ENCODE data around the gene CDKAL1. TPM values are rescaled to one million over a fixed set of nuclear protein-coding genes. Genes with fewer than 3 reads are reported as not detected.

The CDKAL1 gene
- total RNA-seq, 2 donors from 2014 or later: 23.0 to 23.7 TPM

DNA sequence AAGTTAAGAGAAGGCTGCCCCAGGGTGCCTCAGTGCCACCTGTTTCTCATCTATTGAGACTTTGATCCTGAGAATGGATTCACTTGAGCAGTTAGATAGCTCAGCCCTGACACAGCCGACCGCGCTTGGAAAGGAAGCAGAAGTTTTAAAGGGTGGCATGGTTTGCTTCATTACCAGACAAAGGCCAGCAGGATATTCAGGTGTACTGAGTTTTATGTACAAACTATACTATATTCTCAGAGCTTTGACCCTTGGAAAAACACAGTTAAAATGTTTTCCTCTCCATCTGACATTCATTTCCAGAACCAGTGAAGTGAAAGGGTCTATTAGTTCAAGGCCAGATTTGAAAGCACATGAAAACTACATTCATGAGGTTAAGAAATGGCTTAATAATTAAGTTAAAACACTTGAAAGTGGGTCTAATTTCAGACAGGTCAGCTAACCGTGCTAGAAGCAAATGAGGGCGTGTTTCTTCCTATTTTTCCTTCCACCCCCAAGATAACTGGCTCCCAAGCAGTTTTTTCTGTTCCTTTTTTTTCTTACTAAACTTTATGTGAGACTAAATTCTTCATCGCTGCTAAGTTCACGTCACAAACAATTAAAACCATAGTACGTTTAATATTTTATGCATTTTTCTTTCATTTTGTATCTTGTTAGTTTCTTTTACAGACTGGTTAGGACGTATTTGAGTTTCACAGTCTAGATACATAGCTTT lies 674.0 kb downstream of the CDKAL1 start:
- H3K4me1 Mint-ChIP-seq: no peaks in the 10 kb centered on the region
- ATAC-seq: no peak
- no peak overlapping the region for H3K4me3 Mint-ChIP-seq
- no peaks in the 10 kb centered on the region for H3K27me3 Mint-ChIP-seq
- H3K9me3 ChIP-seq (ENCODE audit: control insufficient read depth, low read length, poor library complexity, severe bottlenecking): no peaks in the 10 kb centered on the region
- H3K27ac Mint-ChIP-seq: no peak overlapping the region
- DNase-seq: no peak
- H3K36me3 Mint-ChIP-seq (ENCODE audit: low read depth): peaks cover 8% of the 10 kb centered on the region

DNA sequence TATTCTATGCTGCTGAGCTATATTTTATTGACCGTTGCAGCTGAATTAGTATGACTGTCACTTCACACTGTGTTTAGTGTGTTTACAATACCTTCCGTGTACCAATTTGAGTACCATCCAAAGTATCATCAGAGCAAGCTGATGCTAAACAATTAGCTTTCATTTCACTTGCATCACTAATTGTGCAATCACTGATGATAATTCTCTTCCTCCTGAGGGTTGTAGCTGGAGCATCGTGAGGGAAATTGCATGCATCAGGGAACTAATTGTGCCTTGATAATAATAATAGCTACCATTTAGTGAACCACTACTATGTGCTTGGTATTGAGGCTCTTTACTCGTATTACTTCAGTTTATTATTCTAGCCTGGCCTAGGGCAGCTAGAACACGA lies 674.5 kb downstream of the CDKAL1 start:
- H3K9me3 ChIP-seq (ENCODE audit: control insufficient read depth, low read length, poor library complexity, severe bottlenecking): no peaks in the 10 kb centered on the region
- Mint-ChIP-seq H3K36me3 (ENCODE audit: low read depth) (peaks cover 10% of the 10 kb centered on the region), H3K4me3 (no peak overlapping the region), H3K27me3 (no peaks in the 10 kb centered on the region), H3K4me1 (no peaks in the 10 kb centered on the region), H3K27ac (no peak overlapping the region)
- ATAC-seq (no peak), DNase-seq (no peak)

DNA sequence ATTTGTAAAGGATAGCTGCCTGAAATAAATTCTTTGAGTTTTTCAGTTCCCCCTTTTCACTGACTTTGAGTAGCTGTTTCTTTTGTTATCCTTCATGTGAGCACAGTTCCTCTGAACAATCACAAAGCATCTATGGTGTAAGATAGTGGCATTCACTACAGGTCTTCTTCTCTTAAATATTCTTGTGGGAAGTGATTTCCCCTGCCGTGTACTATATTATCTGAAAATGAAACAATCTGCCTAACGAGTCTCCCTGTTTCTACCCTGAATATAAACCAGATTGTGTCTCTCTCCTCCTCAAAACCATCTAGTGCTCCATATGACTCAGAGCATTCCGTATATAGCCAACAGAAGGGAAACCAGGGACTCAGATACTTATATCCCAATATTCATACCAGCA lies 679.2 kb downstream of the CDKAL1 start:
- no peak for DNase-seq
- Mint-ChIP-seq H3K36me3 (ENCODE audit: low read depth) (peaks cover 10% of the 10 kb centered on the region), H3K4me3 (no peak overlapping the region), H3K27ac (no peak overlapping the region), H3K27me3 (no peaks in the 10 kb centered on the region), H3K4me1 (no peaks in the 10 kb centered on the region)
- no peak for ATAC-seq
- no peaks in the 10 kb centered on the region for H3K9me3 ChIP-seq (ENCODE audit: control insufficient read depth, low read length, poor library complexity, severe bottlenecking)

DNA sequence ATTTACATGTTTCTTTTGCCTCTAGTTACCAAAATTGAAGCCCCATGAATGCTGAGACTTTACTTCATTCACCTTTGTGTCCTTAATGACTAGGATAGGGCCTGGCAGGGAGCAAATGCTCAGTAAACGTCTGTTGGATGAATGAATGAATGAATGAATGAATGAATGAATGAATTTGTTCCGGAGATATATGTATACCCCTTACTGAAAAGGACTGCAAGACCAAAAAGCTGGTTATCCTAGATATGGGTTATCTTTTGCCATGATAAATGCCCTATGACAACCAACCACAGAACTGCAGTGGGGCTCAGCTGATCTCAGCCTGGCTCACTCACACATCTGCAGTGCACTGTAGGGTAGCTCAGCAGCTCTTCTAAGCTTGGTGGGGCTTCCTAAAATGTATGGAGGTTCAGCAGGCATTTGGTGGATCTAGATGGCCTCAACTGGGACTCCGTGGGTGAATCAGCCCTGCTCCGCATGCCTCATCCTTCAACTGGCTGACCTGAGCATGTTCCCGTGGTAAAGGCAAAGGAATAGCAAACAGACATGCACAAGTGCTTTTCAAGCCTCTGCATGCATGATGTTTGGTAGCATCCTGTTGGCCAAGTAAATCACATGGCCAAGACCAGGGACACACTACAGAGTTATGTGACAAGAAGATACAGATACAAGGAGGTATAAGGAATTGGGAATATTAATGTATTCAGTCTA lies 680.6 kb downstream of the CDKAL1 start:
- no peaks in the 10 kb centered on the region for H3K9me3 ChIP-seq (ENCODE audit: control insufficient read depth, low read length, poor library complexity, severe bottlenecking)
- ATAC-seq (no peak), DNase-seq (no peak)
- no peaks in the 10 kb centered on the region for H3K4me1 Mint-ChIP-seq
- H3K27me3 Mint-ChIP-seq: no peaks in the 10 kb centered on the region
- H3K27ac Mint-ChIP-seq: no peak overlapping the region
- no peak overlapping the region for H3K4me3 Mint-ChIP-seq
- H3K36me3 Mint-ChIP-seq (ENCODE audit: low read depth): peaks cover 8% of the 10 kb centered on the region

DNA sequence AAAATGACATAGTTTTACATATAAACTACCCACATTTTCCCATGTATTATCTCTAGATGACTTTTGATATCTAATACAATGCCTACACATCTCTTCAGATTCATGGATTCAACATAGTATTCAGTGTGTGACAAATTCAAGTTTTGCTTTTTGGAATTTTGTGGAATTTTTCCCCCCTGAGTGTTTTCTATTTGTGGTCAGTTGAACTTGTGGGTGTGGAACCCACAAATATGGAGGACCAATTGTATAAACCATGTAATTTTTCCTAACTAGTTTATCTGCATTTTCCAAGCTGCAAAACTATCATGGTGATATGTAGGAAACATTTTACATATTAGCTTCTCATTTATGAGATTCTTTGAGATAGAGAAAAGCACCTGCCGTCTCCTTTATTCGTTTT lies 685.0 kb downstream of the CDKAL1 start:
- Mint-ChIP-seq H3K4me1 (no peaks in the 10 kb centered on the region), H3K36me3 (ENCODE audit: low read depth) (peaks cover 2% of the 10 kb centered on the region), H3K27ac (no peak overlapping the region), H3K4me3 (no peak overlapping the region), H3K27me3 (no peaks in the 10 kb centered on the region)
- DNase-seq (no peak), ATAC-seq (no peak)
- no peaks in the 10 kb centered on the region for H3K9me3 ChIP-seq (ENCODE audit: control insufficient read depth, low read length, poor library complexity, severe bottlenecking)

DNA sequence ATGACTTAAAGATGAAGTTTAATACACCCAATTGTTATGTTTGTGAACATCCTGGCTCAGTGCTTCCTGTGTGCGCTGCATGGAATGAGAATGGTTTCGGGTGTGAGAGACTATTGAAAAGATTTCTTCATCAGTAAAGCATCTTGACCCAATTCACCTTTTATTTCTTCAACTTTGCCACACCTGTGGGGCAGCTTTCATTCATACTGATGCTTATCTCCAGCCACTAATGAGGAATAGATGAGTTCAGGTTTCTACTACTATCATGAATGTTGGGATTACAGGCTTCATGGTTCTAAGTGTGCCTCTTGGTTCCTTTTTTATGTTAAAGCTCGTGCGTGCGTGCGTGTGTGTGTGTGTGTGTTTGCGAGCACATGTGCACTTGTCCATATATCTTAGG lies 685.6 kb downstream of the CDKAL1 start:
- H3K27me3 Mint-ChIP-seq: no peaks in the 10 kb centered on the region
- ATAC-seq (no peak), DNase-seq (no peak)
- no peak overlapping the region for H3K4me3 Mint-ChIP-seq
- no peaks in the 10 kb centered on the region for H3K4me1 Mint-ChIP-seq
- H3K36me3 Mint-ChIP-seq (ENCODE audit: low read depth): peaks cover 2% of the 10 kb centered on the region
- no peak overlapping the region for H3K27ac Mint-ChIP-seq
- no peaks in the 10 kb centered on the region for H3K9me3 ChIP-seq (ENCODE audit: control insufficient read depth, low read length, poor library complexity, severe bottlenecking)

DNA sequence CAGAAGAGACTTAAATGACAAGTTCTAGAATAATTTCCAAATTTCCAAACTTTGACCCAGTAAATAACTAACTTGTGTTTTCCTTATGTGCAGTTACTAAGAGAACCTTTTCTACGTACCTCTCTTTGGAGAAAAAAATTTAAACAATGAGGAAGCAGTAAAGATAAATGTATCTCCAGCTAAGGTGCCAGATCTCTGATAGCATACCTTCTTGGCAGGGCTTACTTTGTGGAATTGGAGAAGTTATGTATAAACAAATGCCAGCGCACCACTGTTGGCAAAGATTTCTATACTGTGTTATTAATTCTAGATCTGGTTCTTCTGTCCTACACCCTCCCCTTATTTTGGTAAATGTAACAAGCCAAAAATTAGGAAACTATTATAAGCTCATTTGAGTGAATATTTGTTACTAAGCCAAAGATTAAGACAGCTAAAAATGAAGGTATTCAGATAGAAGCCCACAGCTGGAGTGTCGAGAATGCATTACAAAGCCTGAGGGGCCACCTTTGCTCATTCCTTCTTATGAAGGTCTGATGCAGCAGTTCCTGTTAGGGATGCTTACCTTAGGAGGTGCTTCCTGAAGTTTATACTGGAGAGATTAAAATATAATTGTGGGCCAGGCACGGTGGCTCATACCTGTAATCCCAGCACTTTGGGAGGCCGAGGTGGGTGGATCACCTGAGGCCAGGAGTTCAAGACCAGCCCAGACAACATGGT lies 686.2 kb downstream of the CDKAL1 start:
- Mint-ChIP-seq H3K36me3 (ENCODE audit: low read depth) (peaks cover 4% of the 10 kb centered on the region), H3K4me3 (no peak overlapping the region), H3K27ac (no peak overlapping the region), H3K4me1 (no peaks in the 10 kb centered on the region), H3K27me3 (no peaks in the 10 kb centered on the region)
- no peak for DNase-seq
- no peak for ATAC-seq
- no peaks in the 10 kb centered on the region for H3K9me3 ChIP-seq (ENCODE audit: control insufficient read depth, low read length, poor library complexity, severe bottlenecking)

DNA sequence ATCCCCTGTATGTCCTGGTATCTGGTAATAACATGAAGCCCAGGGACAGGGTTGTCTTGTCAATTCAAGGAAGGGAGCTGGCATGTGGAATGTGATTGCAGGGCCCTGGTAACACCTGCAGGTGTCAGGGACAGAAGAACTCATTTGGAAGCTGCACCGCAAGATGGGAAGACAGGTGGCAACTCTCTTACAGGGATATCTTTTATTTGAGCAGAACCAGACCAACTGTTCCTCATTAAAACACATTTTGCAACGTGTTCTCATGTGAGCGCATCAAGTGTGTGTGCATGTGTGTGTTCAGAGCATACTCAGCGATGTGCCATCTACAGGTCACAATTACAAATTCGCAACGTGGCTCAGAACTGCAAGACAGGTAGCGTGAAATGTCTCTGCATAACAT lies 688.4 kb downstream of the CDKAL1 start:
- Mint-ChIP-seq H3K27me3 (no peaks in the 10 kb centered on the region), H3K36me3 (ENCODE audit: low read depth) (peaks cover 5% of the 10 kb centered on the region), H3K4me1 (no peaks in the 10 kb centered on the region), H3K4me3 (no peak overlapping the region), H3K27ac (no peak overlapping the region)
- H3K9me3 ChIP-seq (ENCODE audit: control insufficient read depth, low read length, poor library complexity, severe bottlenecking): no peaks in the 10 kb centered on the region
- ATAC-seq: no peak
- no peak for DNase-seq

DNA sequence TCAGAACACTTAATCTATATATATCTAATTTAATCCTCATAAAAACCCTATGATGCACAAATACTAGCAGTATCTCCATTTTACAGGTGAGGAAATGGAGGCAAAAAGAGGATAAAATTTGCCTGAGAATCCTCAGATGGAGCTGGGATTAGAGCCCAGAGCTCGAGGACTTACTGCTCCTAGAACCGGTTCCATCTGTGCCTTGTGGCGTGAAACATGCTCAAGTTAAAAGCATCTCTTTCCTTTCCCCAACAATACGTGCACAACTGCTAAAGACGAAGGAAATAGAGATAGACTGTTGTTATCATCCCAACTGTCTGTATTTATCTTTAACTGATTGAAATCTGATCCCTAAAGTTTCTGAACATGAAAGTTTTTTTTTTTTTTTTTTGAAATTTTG lies 691.7 kb downstream of the CDKAL1 start:
- DNase-seq (no peak), ATAC-seq (no peak)
- Mint-ChIP-seq H3K36me3 (ENCODE audit: low read depth) (peaks cover 6% of the 10 kb centered on the region), H3K4me1 (no peaks in the 10 kb centered on the region), H3K4me3 (no peak overlapping the region), H3K27me3 (no peaks in the 10 kb centered on the region), H3K27ac (no peak overlapping the region)
- H3K9me3 ChIP-seq (ENCODE audit: control insufficient read depth, low read length, poor library complexity, severe bottlenecking): no peaks in the 10 kb centered on the region

DNA sequence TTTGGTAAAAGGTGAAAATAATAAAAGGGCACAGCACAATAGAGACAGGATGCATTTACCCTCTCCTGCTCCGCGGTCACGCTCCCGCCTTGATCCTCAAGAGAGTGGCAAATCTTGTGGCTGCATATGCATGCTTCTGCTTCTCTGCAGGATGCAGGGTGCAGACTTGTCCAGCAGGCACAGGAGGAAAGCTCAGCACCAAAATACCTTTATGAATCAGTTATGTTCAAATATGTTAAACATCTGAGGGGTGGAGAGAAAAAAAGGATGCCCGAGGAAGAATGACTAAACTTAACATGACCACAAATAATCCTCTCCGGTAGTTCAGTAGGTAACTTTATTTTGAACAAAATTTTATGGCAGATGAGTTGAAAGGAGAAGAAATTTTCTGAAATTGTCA lies 693.2 kb downstream of the CDKAL1 start:
- Mint-ChIP-seq H3K36me3 (ENCODE audit: low read depth) (peaks cover 6% of the 10 kb centered on the region), H3K27me3 (no peaks in the 10 kb centered on the region), H3K4me3 (no peak overlapping the region)

DNA sequence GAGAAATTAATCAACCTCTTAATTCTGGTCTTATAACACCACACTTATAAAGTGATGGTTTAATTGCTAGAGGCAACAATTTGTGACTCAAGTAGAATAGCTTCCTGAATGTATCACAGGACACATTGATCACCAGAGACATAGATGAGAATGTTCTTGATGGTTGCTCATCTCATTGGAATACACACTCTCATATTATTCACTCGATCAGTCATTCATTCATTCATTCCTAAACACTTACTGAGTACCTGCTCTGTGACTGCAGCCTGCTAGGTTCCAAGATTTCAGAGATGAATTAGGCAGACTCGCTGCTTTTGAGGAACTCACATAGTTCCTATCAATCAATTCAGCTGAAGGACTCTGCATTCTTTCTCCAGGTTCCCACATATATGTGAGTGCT lies 694.2 kb downstream of the CDKAL1 start:
- DNase-seq: no peak
- H3K4me1 Mint-ChIP-seq: no peaks in the 10 kb centered on the region
- H3K27ac Mint-ChIP-seq: no peak overlapping the region
- H3K9me3 ChIP-seq (ENCODE audit: control insufficient read depth, low read length, poor library complexity, severe bottlenecking): no peaks in the 10 kb centered on the region
- H3K36me3 Mint-ChIP-seq (ENCODE audit: low read depth): peaks cover 8% of the 10 kb centered on the region
- H3K4me3 Mint-ChIP-seq: no peak overlapping the region
- no peak for ATAC-seq
- H3K27me3 Mint-ChIP-seq: no peaks in the 10 kb centered on the region

More for the DNA sequence above, 693.2 kb downstream of the CDKAL1 start:
- no peak for ATAC-seq
- no peak for DNase-seq
- no peaks in the 10 kb centered on the region for H3K9me3 ChIP-seq (ENCODE audit: control insufficient read depth, low read length, poor library complexity, severe bottlenecking)
- Mint-ChIP-seq H3K4me1 (no peaks in the 10 kb centered on the region), H3K27ac (no peak overlapping the region)

DNA sequence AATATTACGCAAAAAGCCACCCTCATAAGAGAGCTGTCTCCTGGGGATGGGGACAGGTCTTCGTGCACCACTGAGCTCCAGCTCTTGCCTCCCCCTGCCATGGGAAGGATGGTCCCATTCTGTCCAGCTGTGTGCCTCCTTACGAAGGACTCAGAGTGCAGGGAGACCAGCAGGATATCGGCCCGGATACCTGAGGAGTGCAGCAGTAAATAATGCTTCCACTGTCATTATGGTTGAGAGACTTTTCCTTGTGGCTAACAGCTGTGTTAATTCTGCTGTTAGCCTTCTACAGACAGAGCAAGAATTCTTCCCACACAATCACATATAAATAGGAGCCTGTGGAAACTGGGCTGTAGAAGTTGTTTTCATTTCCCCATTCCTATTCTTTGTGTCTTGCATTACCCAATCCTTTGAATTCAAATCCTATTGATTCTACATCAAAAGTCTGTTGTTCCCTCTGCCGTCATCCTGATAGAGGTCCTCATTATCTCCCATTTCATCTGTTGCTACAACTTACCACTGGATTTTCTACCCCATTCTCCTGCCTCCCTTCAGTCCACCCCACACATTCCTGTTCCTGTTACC lies 694.7 kb downstream of the CDKAL1 start:
- ATAC-seq: no peak
- DNase-seq: no peak
- no peaks in the 10 kb centered on the region for H3K27me3 Mint-ChIP-seq
- H3K4me3 Mint-ChIP-seq: no peak overlapping the region
- H3K9me3 ChIP-seq (ENCODE audit: control insufficient read depth, low read length, poor library complexity, severe bottlenecking): no peaks in the 10 kb centered on the region
- H3K36me3 Mint-ChIP-seq (ENCODE audit: low read depth): peaks cover 8% of the 10 kb centered on the region
- H3K27ac Mint-ChIP-seq: no peak overlapping the region
- H3K4me1 Mint-ChIP-seq: no peaks in the 10 kb centered on the region

DNA sequence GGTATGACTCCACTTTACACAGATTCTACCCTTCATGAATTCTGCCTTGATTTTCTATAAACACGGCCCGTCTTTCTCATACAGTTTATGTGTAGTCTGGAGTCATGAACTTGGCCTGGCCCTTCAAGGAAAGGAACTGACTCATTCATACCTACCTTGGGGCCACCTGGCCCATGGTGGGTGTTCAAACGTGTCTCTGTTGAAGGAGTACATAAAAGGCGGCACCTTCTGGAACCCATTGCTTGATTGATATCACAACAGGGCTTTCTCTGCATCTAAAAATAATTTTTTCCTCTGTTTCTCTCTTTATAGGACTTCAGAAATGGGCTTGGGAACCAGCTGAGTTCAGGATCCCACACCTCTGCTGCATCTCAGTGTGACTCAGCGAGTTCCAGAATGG lies 696.3 kb downstream of the CDKAL1 start:
- Mint-ChIP-seq H3K27me3 (no peaks in the 10 kb centered on the region), H3K4me1 (no peaks in the 10 kb centered on the region), H3K27ac (no peak overlapping the region), H3K36me3 (ENCODE audit: low read depth) (peaks cover 9% of the 10 kb centered on the region), H3K4me3 (no peak overlapping the region)
- DNase-seq: no peak
- no peaks in the 10 kb centered on the region for H3K9me3 ChIP-seq (ENCODE audit: control insufficient read depth, low read length, poor library complexity, severe bottlenecking)
- ATAC-seq: no peak
